Peyer's patch (tissue), 4 donors: ENCODE results near the gene SOS2.

Experiments
- CTCF ChIP-seq, 6 experiments: fragments of 450-650 bp in 4 of 6; fragments of 200-600 bp in 2 of 6; sonication (generic) in 1 of 6; IDR thresholded peaks; one replicate each; pipeline ENCODE4 v1.5.1; 2017 to 2019; ENCODE audit warnings: antibody characterized with exemption in 6 of 6, mild to moderate bottlenecking in 3 of 6, moderate library complexity in 1 of 6
- POLR2A ChIP-seq, 2 donors: fragments of 450-650 bp; IDR thresholded peaks; one replicate each; pipeline ENCODE4 v1.5.1; 2017; ENCODE audit warnings: antibody characterized with exemption in 2 of 2, mild to moderate bottlenecking in 2 of 2, moderate library complexity in 2 of 2

- TF ChIP-seq CTCF (IDR thresholded peaks at IDR 0.05) (no peak), POLR2A (IDR thresholded peaks at IDR 0.05) (no peak)
These were observed 1.7 kb downstream of the SOS2 start for GRCh38 chr14:50229681-50230080.
